Transverse colon (tissue), 3 donors: Measurements from ENCODE around the gene FASN.

ENCODE experiments used
- CTCF ChIP-seq, 5 experiments: fragments of 200-600 bp in 3 of 5; fragments of 450-650 bp in 2 of 5; sonication (generic) in 3 of 5; IDR thresholded peaks; 1 replicate in 2 of 5; 2 replicates in 3 of 5; pipeline ENCODE4 v1.5.1; 2016 to 2017; ENCODE audit warnings: antibody characterized with exemption in 5 of 5, inconsistent platforms in 3 of 5, mild to moderate bottlenecking in 2 of 5, moderate library complexity in 1 of 5
- EP300 ChIP-seq: sonication (generic); formaldehyde crosslinking; IDR thresholded peaks from one replicate; pipeline ENCODE4 v1.6.1; 2017; ENCODE audit warnings: antibody characterized with exemption, low read depth
- POLR2A ChIP-seq: fragments of 450-650 bp; IDR thresholded peaks from one replicate; pipeline ENCODE4 v1.6.1; 2016; ENCODE audit warnings: antibody characterized with exemption, mild to moderate bottlenecking, moderate library complexity

- TF ChIP-seq CTCF (IDR thresholded peaks at IDR 0.05) (no peak), POLR2A (no peak), EP300 (no peak)
These were observed 44.9 kb downstream of the FASN start for GRCh38 chr17:82053130-82053529.
